SK-N-SH (cell line): ENCODE measurements around the gene SACM1L. TPM values are rescaled to one million over a fixed set of nuclear protein-coding genes. Genes with fewer than 3 reads are reported as not detected.
A peak's percentile ranks its signal among the peaks of the same experiment; 100 is the strongest.

Source experiments
- CTCF ChIA-PET: fragments of 300-600, 350-600 bp; formaldehyde crosslinking; extraction: SDS; loops from one replicate; lab custom pipeline; 2021; lab: Yijun Ruan, JAX
- POLR2A ChIA-PET: fragments of 350-600 bp; sonication (Branson Sonifier 250); formaldehyde crosslinking; extraction: SDS; loops from one replicate; lab custom pipeline; 2020; ENCODE audit warnings: antibody characterized with exemption, inconsistent platforms; lab: Yijun Ruan, JAX
- DNase-seq: peaks from one replicate; pipeline ENCODE4 v3.0.0; 2012
- H2AFZ ChIP-seq: fragments of 200-600 bp; sonication (generic); 2 replicates; pipeline ENCODE4 v1.8.1; 2016; ENCODE audit warnings: antibody characterized with exemption, mild to moderate bottlenecking, low read depth
- H3F3A ChIP-seq: fragments of 200-600 bp; sonication (generic); replicated peaks from 2 replicates; pipeline ENCODE3; 2016; ENCODE audit warnings: antibody characterized with exemption, mild to moderate bottlenecking; ENCODE audit not compliant: insufficient read depth
- H3K27ac ChIP-seq, 2 experiments: fragments of 200-500 bp in 1 of 2; fragments of 200-600 bp in 1 of 2; sonication (Bioruptor generic) in 1 of 2; sonication (generic), shearing (Covaris generic) in 1 of 2; 2 replicates each; pipeline versions ENCODE4 v1.5.1 to v1.6.1; 2014 to 2016; ENCODE audit warnings: low read depth in 2 of 2, inconsistent platforms in 1 of 2, low read length in 1 of 2, mild to moderate bottlenecking in 1 of 2, mixed read lengths in 1 of 2
- H3K27me3 ChIP-seq: fragments of 200-600 bp; sonication (generic), shearing (Covaris generic); 2 replicates; pipeline ENCODE4 v1.6.1; 2016; ENCODE audit warnings: mixed run types; ENCODE audit not compliant: insufficient read depth
- H3K36me3 ChIP-seq, 2 experiments: fragments of 200-500 bp in 1 of 2; fragments of 200-600 bp in 1 of 2; sonication (Bioruptor generic) in 1 of 2; sonication (generic) in 1 of 2; replicated peaks in 1 of 2; 2 replicates each; pipeline versions ENCODE3 to v1.5.1; 2014 to 2016; ENCODE audit warnings: low read length in 1 of 2, mild to moderate bottlenecking in 1 of 2; ENCODE audit not compliant: insufficient read depth in 2 of 2, control insufficient read depth in 1 of 2
- H3K4me1 ChIP-seq, 2 experiments: fragments of 200-500 bp in 1 of 2; fragments of 200-600 bp in 1 of 2; sonication (Bioruptor generic) in 1 of 2; sonication (generic), shearing (Covaris generic) in 1 of 2; 2 replicates each; pipeline versions ENCODE4 v1.5.1 to v1.6.1; 2014 to 2016; ENCODE audit warnings: low read depth in 1 of 2, low read length in 1 of 2, mixed run types in 1 of 2; ENCODE audit not compliant: insufficient read depth in 2 of 2, control insufficient read depth in 1 of 2
- H3K4me2 ChIP-seq: fragments of 200-600 bp; sonication (generic), shearing (Covaris generic); 2 replicates; pipeline ENCODE4 v1.6.1; 2017; ENCODE audit warnings: mixed run types
- H3K4me3 ChIP-seq, 2 experiments: fragments of 200-500 bp in 1 of 2; fragments of 200-600 bp in 1 of 2; sonication (Bioruptor generic) in 1 of 2; sonication (generic), shearing (Covaris generic) in 1 of 2; 2 replicates each; pipeline versions ENCODE4 v1.5.1 to v1.8.1; 2014 to 2016; ENCODE audit warnings: low read depth in 2 of 2, inconsistent platforms in 1 of 2, low read length in 1 of 2, mild to moderate bottlenecking in 1 of 2, mixed read lengths in 1 of 2, moderate library complexity in 1 of 2
- H3K79me2 ChIP-seq: fragments of 200-600 bp; sonication (generic); 2 replicates; pipeline ENCODE4 v1.8.1; 2017; ENCODE audit warnings: mild to moderate bottlenecking; ENCODE audit not compliant: insufficient read depth
- H3K9ac ChIP-seq: fragments of 200-600 bp; sonication (generic); 2 replicates; pipeline ENCODE4 v1.6.1; 2017; ENCODE audit warnings: mixed run types
- H3K9me2 ChIP-seq: fragments of 200-600 bp; sonication (generic); 2 replicates; pipeline ENCODE4 v1.6.1; 2017; ENCODE audit warnings: mixed run types
- H3K9me3 ChIP-seq: fragments of 200-600 bp; sonication (generic); 2 replicates; pipeline ENCODE4 v1.6.1; 2017; ENCODE audit warnings: mixed run types, mild to moderate bottlenecking, moderate library complexity
- H4K20me1 ChIP-seq: fragments of 200-600 bp; sonication (generic); 2 replicates; pipeline ENCODE4 v1.6.1; 2017; ENCODE audit warnings: mild to moderate bottlenecking, mixed run types; ENCODE audit not compliant: insufficient read depth
- CHD2 ChIP-seq: fragments of 150-350 bp; IDR thresholded peaks from 2 replicates; pipeline ENCODE4 v1.6.1; 2018; ENCODE audit warnings: low read length; ENCODE audit not compliant: partially characterized antibody
- ELF1 ChIP-seq: IDR thresholded peaks from 2 replicates; pipeline ENCODE4 v1.4.0; 2012
- EP300 ChIP-seq, 2 experiments: IDR thresholded peaks; 2 replicates each; pipeline versions ENCODE4 v1.4.0 to v1.6.1; 2012; ENCODE audit warnings: borderline replicate concordance in 1 of 2, low read depth in 1 of 2, low read length in 1 of 2
- FOSL2 ChIP-seq: IDR thresholded peaks from 2 replicates; pipeline ENCODE4 v1.4.0; 2012; ENCODE audit warnings: low read depth, mild to moderate bottlenecking, moderate library complexity, borderline replicate concordance
- FOXJ3 ChIP-seq: sonication (generic); formaldehyde crosslinking; IDR thresholded peaks from 2 replicates; pipeline ENCODE4 v1.5.1; 2020; ENCODE audit warnings: mild to moderate bottlenecking, missing genetic modification reagents
- GABPA ChIP-seq: IDR thresholded peaks from 2 replicates; pipeline ENCODE4 v1.4.0; 2012; ENCODE audit warnings: low read depth, mild to moderate bottlenecking
- GATA2 ChIP-seq: sonication (generic); formaldehyde crosslinking; IDR thresholded peaks from 2 replicates; pipeline ENCODE4 v1.5.0; 2020; ENCODE audit warnings: mild to moderate bottlenecking, missing genetic modification reagents
- JUND ChIP-seq: IDR thresholded peaks from 2 replicates; pipeline ENCODE4 v1.4.0; 2012
- MAX ChIP-seq: IDR thresholded peaks from 2 replicates; pipeline ENCODE4 v1.4.0; 2012; ENCODE audit warnings: low read depth
- MEF2A ChIP-seq: IDR thresholded peaks from 2 replicates; pipeline ENCODE4 v1.4.0; 2012; ENCODE audit warnings: low read depth, borderline replicate concordance
- NRF1 ChIP-seq: IDR thresholded peaks from 2 replicates; pipeline ENCODE4 v1.6.1; 2012; ENCODE audit warnings: low read depth, mild to moderate bottlenecking, low read length
- RAD21 ChIP-seq: IDR thresholded peaks from 2 replicates; pipeline ENCODE4 v1.6.1; 2012; ENCODE audit warnings: mild to moderate bottlenecking, low read length
- RCOR1 ChIP-seq: fragments of 150-350 bp; IDR thresholded peaks from 2 replicates; pipeline ENCODE4 v1.6.1; 2017; ENCODE audit warnings: antibody characterized with exemption, low read length
- REST ChIP-seq: IDR thresholded peaks from 2 replicates; pipeline ENCODE4 v1.6.1; 2012; ENCODE audit warnings: mild to moderate bottlenecking, low read depth, low read length, moderate library complexity
- TAF1 ChIP-seq: IDR thresholded peaks from 2 replicates; pipeline ENCODE4 v1.6.1; 2012; ENCODE audit warnings: low read depth, mild to moderate bottlenecking, low read length, moderate library complexity, borderline replicate concordance
- TCF12 ChIP-seq: IDR thresholded peaks from 2 replicates; pipeline ENCODE4 v1.4.0; 2012
- TEAD4 ChIP-seq: IDR thresholded peaks from 2 replicates; pipeline ENCODE4 v1.4.0; 2012; ENCODE audit warnings: mild to moderate bottlenecking, borderline replicate concordance; ENCODE audit not compliant: insufficient read depth
- USF1 ChIP-seq: IDR thresholded peaks from 2 replicates; pipeline ENCODE4 v1.4.0; 2012; ENCODE audit warnings: low read depth, borderline replicate concordance
- YY1 ChIP-seq: IDR thresholded peaks from 2 replicates; pipeline ENCODE4 v1.4.0; 2012; ENCODE audit warnings: low read depth, mild to moderate bottlenecking
- WGBS: methylation state at CpG from one replicate; pipeline ENCODE4 v1.1.6; 2017; ENCODE audit warnings: low lambda C conversion rate; 5-methylcytosine and 5-hydroxymethylcytosine counted together
- polyA plus RNA-seq, 3 experiments: library from polyadenylated mRNA; depleted of rRNA; stranded (reverse); fragments of >200 nt; gene quantifications; 2 replicates each; pipeline ENCODE4 v1.2.3, GENCODE V29; 2012
- TF ChIP-seq, protein P1 (sequence below): IDR thresholded peaks from 2 replicates; pipeline ENCODE4 v1.4.0; 2012; ENCODE audit warnings: low read depth, borderline replicate concordance
- TF ChIP-seq, protein P2 (sequence below): fragments of 200-600 bp; sonication (generic); IDR thresholded peaks from 2 replicates; pipeline ENCODE4 v1.6.1; 2017; ENCODE audit warnings: antibody characterized with exemption, mild to moderate bottlenecking, moderate library complexity

Gene SACM1L
- polyA plus RNA-seq, 1 of the 3 experiments (the other 2 are of a cell fraction): 11.2 TPM

- TF ChIP-seq, protein P1, sequence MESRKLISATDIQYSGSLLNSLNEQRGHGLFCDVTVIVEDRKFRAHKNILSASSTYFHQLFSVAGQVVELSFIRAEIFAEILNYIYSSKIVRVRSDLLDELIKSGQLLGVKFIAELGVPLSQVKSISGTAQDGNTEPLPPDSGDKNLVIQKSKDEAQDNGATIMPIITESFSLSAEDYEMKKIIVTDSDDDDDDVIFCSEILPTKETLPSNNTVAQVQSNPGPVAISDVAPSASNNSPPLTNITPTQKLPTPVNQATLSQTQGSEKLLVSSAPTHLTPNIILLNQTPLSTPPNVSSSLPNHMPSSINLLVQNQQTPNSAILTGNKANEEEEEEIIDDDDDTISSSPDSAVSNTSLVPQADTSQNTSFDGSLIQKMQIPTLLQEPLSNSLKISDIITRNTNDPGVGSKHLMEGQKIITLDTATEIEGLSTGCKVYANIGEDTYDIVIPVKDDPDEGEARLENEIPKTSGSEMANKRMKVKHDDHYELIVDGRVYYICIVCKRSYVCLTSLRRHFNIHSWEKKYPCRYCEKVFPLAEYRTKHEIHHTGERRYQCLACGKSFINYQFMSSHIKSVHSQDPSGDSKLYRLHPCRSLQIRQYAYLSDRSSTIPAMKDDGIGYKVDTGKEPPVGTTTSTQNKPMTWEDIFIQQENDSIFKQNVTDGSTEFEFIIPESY: no peak
- TF ChIP-seq TAF1: no peak
- no peak for TF ChIP-seq YY1
- TF ChIP-seq FOXJ3: no peak
- no peak for TF ChIP-seq REST
Observed at GRCh38 chr3:45659661-45660566, 29.3 kb upstream of the SACM1L start (continued).

- no peak overlapping the region for H2AFZ ChIP-seq
- no peaks in the 10 kb centered on the region for H3K9me2 ChIP-seq
- no peak overlapping the region for H3K9ac ChIP-seq
- POLR2A ChIA-PET: interaction anchor here (0.7 kb wide), 1 partner anchor 143 kb away, joined by 3 read pairs; no protein-coding TSS in a partner anchor
- H3K9me3 ChIP-seq: no peaks in the 10 kb centered on the region
- no peak overlapping the region for H3K4me2 ChIP-seq
- TF ChIP-seq RCOR1 (no peak), USF1 (no peak), GABPA (no peak), YY1 (no peak), TCF12 (no peak), TEAD4 (no peak), ELF1 (no peak), GATA2 (CRISPR knock-in tag) (no peak), EP300 (IDR thresholded peaks at IDR 0.05; ENCODE audit: borderline replicate concordance in 1 of 2, low read depth in 1 of 2, low read length in 1 of 2) (no peak), RAD21 (no peak), FOSL2 (no peak), JUND (no peak), MEF2A (no peak), NRF1 (no peak), CHD2 (no peak), MAX (no peak)
- TF ChIP-seq, protein P2, sequence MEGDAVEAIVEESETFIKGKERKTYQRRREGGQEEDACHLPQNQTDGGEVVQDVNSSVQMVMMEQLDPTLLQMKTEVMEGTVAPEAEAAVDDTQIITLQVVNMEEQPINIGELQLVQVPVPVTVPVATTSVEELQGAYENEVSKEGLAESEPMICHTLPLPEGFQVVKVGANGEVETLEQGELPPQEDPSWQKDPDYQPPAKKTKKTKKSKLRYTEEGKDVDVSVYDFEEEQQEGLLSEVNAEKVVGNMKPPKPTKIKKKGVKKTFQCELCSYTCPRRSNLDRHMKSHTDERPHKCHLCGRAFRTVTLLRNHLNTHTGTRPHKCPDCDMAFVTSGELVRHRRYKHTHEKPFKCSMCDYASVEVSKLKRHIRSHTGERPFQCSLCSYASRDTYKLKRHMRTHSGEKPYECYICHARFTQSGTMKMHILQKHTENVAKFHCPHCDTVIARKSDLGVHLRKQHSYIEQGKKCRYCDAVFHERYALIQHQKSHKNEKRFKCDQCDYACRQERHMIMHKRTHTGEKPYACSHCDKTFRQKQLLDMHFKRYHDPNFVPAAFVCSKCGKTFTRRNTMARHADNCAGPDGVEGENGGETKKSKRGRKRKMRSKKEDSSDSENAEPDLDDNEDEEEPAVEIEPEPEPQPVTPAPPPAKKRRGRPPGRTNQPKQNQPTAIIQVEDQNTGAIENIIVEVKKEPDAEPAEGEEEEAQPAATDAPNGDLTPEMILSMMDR: no peak
- TF ChIP-seq, all 33 proteins: peak for 0
- Histone ChIP-seq H3K27me3 (no peaks in the 10 kb centered on the region), H3K27ac (peak overlapping the region in 1 of 2 experiments; percentile 78; a peak in 2 of 4 replicates), H4K20me1 (no peaks in the 10 kb centered on the region), H3K4me1 (peaks cover 0 to 11% of the 10 kb centered on the region in 2 experiments; a peak in 2 of 4 replicates), H3K4me3 (no peak overlapping the region), H3K79me2 (peaks cover 67% of the 10 kb centered on the region), H3K36me3 (peaks cover 0 to 7% of the 10 kb centered on the region in 2 experiments), H3F3A (peaks cover 24% of the 10 kb centered on the region)
- DNase-seq: no peak
- CTCF ChIA-PET: interaction anchor here (0.6 to 5.3 kb wide), 56 partner anchors 9 to 648 kb away, joined by 3 to 100 read pairs (median 4); partner anchors contain the start of genes CXCR6, LIMD1, SACM1L and TMEM158
- WGBS: 89% methylated on average over 11 of the region's 11 CpGs
Observed at GRCh38 chr3:45660567-45660901, 28.7 kb upstream of the SACM1L start.
